Superior temporal gyrus (tissue), 1 donor: Measurements from ENCODE around the gene DHRS3.
"Not testable (repeated sequence)": the region's sequence is repeated elsewhere in the genome, so short reads cannot be mapped to it uniquely, and the experiment has no call there.

Source experiments
- DNase-seq: peaks from one replicate; pipeline ENCODE4 v3.0.0-alpha.2; 2016; ENCODE audit errors: extremely low spot score

DHRS3 gene

DNA sequence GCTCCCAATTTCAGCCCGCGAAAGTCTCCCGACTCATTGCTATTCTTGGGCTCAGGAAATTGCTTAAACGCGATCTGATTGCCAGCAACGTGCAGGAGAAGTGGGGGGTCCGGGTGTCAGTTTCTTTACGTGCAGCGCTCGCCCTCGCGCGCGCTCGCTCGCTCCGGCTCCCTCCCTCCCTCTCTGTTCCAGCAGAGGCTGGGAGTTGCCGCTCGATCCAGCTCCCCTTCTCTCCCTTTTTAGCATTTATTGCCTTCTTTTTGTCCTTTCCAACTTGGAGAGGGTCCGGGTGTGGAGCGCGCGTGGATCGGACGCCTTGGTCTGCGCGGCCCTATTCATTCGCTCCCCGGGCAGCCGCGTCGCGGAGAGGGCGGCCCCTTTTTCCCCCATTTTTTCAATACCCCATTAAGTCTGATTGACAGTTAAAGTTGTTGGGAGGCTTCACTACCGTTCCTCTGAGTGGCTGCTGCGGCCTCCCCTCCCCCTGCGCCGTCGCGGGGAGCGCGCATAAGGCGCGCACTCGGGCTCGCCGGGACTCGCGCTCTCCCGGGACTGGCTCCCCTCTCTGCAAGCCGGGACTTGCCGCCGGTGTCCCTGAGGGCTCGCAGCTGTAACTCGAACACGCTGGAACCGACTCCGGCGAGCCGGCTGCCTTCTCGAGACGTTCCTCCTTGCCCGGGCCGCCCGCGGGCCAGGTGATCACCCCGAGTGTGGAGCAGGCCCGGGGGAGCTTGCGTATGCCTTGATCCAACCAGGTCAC lies at the start of gene DHRS3:
Gene DHRS3 (minus strand): TSS at position 310 of the 760 bp plus-strand sequence. CDS start 862 bp downstream, outside the sequence.
- DNase-seq: peak; percentile 46

- DNase-seq: no peak
Measured at GRCh38 chr1:12666141-12666735, 48.2 kb upstream of the DHRS3 start.

DNA sequence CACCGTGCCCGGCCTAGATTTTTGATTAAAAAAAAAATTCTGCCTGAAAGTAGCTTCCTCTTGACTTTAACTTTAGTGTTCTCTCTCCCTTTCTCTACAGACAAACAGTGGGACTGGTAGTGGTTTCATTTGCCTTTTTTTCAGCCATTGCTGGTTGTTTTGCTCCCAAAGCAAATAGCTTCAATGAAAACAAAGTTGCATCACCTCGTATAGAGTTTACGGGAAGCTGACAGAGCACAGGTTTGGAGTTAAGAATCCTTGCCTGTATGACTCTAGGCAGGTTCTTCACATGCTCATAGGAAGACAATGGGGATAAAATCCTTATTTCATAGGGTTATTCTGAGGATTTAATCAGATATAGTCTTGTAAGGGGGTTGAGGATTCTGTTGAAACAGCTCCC lies 47.5 kb upstream of the DHRS3 start:
- DNase-seq: no peak

DNA sequence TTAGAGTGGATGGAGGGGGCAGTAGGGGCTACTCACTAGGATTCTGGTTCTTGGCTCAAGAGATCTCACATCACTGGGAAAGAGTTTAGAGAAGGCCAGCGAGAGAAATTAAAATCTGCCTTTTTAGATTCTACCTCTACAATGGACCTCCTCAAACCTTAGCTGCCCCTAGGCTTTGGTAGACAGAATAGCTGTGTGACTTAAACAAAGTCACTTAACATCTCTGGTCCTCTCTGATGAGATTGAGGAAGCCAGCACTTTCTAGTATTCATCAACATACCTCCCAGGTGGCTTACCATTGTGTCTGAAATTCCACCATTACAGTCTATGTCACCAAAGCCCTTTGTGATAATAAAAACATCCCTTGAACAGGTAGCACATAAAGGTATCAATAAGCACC lies 44.5 kb upstream of the DHRS3 start:
- no peak for DNase-seq

DNA sequence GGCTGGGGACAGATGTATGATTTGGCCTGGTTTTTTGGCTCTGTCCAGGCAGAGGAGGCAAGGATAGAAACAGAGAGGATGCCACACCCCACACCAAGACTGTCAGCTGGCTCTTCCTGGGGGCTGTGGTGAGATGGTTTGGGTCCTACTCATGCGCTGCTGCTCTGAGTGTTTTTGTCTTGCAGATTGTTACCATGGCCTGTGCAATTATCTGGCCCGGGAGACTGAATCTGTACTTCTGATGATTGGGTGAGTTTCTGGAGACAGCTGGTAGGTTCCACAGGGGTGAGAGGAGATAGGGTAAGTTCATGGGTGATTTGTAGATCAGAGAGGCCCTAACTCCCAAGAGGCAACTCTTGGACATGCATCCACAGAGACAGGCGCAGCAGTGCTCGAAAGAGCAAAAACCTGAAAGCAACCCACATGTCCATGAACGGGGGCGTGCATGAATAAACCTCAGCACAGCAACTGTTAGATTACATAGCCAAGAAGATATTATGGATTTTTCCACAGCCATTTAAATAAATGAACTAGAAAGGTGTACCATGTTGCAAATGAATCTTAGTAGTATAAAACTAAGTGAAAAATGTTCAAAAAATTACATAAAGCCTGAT lies 43.7 kb upstream of the DHRS3 start:
- DNase-seq: peak; percentile 14

GRCh38 chr1:12658531-12659453 lies 40.8 kb upstream of the DHRS3 start:
- DNase-seq: peak; percentile 91

- not testable (repeated sequence) for DNase-seq
Measured at GRCh38 chr1:12657885-12658512, 40.0 kb upstream of the DHRS3 start.

- DNase-seq: no peak
Measured at GRCh38 chr1:12657060-12657884, 39.3 kb upstream of the DHRS3 start.

GRCh38 chr1:12656575-12656974 lies 38.6 kb upstream of the DHRS3 start:
- no peak for DNase-seq

DNA sequence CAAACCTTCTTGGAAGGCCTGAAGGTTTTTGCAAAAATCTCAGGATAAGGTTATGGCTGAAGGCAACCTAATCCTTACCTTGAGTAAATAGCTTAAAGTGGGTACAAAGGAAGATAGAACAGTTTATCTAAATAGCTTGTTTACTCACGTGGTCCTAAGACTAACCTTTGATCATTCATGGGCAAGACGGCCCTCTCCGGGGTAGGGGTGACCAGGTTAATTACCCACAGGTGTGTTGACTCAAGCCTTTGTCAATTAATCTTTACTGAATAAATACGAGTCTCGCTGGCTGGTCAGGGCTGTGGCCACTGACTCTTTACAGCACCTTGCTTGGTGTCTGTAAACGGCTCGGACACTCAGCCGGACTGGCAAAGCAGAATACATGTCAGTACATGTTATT lies 36.6 kb upstream of the DHRS3 start:
- no peak for DNase-seq

DNA sequence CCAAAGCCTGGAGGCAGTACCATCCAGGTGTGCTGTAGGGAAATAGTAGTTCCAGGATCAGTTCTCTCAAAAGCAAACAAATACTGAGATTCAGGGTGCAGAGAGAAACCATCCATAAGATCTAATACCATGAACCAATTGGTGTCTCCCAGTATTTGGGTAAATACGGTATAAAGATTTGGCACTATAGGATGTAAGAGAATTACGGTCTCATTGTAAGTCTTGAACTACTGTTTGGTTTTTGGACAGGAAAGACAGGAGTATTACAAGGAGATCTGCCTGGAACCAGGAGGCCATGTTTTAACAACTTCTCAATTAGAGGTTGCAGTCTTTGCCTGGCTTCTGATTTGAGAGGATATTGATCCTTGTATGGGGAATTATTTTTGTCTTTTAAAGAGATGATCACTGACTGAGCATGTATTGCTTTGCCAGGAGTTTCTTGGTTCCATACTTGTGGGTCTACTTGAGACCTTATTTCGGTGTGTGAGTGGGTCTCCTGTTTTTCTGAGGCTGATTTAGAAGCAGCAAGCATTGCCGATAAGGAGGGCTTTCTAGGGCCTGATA lies 36.1 kb upstream of the DHRS3 start:
- DNase-seq: no peak

- no peak for DNase-seq
Measured at GRCh38 chr1:12649971-12650421, 32.0 kb upstream of the DHRS3 start.

GRCh38 chr1:12648741-12649140 lies 30.7 kb upstream of the DHRS3 start:
- DNase-seq: no peak

DNA sequence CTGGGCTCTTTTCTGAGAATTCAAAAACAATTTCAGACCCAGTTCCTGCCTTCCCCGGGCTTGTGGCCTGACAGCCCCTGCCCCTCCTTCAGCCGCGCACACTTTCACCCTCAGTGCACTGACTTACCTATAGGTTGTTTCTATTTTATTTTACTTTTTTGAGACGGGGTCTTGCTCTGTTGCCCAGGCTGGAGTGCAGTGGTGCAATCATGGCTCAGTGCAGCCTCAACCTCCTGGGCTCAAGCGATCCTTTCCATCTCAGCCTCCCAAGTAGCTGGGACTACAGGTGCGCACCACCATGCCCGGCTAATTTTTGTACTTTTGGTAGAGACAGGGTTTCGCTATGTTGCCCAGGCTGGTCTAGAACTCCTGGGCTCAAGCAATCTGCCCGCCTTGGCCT lies 27.4 kb upstream of the DHRS3 start:
- not testable (repeated sequence) for DNase-seq

- DNase-seq: no peak
Measured at GRCh38 chr1:12644829-12645228, 26.8 kb upstream of the DHRS3 start.

- no peak for DNase-seq
Measured at GRCh38 chr1:12644237-12644636, 26.2 kb upstream of the DHRS3 start.

DNA sequence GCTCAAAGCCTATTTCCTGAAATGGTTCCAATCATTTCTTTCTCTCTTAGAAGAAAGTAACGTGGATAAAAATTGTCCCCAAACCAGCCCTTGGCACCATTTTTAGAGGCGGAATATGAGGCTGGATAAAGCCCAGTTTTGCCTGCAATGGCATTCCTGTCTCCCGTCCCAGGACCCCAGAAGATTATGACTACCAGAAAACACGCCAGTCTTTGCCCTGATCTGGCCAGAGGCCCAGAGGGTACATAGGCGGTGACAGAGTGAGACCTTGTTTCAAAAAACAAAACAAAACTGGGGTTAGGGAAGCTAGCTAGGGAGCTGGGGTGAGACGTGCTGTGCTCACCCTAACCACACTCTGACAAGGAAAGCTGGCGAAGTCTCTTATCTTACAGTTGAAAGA lies 25.8 kb upstream of the DHRS3 start, which contains the start of gene AADACL4:
Gene AADACL4 (plus strand): TSS at position 301 of the 400 bp plus-strand sequence. CDS start 462 bp downstream, outside the sequence.
- no peak for DNase-seq

GRCh38 chr1:12643079-12643478 lies 25.1 kb upstream of the DHRS3 start:
- no peak for DNase-seq

DNA sequence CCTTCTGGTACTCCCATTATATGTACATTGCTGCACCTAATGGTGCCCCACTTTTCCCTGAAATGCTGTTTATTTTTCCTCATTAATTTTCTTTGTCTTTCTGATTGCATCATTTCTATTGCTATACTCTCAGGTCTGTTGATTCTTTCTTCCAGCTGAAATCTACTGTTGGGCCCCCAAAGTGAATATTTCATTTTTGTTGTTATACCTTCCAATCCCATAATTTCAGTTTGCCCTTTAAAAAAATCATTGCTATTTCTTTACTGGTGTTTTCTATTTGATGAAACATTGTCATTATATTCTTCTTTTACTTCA lies 22.9 kb upstream of the DHRS3 start:
- no peak for DNase-seq
